ENCODE results near the gene TMEM37. TPM values are rescaled to one million over a fixed set of nuclear protein-coding genes. Genes with fewer than 3 reads are reported as not detected.

The TMEM37 gene
- total RNA-seq, 1 experiment from 2014 or later, result 9.6 TPM

DNA sequence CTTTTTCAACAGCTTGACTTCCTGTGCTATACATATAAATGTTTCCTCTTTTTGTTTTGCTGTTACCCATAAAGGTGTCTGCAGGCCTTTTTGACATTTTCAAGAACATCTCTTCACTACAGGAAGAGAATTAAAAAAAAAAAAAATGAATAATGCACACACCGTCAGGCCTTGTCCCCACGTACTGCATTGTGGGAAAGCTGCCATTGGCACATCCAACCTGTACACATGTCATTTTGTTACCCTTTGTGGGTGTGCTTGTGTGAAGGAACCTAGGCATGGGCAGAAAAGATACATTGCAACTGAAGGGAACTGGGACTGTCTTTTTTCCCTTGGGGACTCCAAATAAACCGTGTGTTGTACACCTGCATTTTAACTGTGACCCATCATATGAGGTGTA is 16.8 kb upstream of the TMEM37 start (continued):
- TF ChIP-seq, protein P1, sequence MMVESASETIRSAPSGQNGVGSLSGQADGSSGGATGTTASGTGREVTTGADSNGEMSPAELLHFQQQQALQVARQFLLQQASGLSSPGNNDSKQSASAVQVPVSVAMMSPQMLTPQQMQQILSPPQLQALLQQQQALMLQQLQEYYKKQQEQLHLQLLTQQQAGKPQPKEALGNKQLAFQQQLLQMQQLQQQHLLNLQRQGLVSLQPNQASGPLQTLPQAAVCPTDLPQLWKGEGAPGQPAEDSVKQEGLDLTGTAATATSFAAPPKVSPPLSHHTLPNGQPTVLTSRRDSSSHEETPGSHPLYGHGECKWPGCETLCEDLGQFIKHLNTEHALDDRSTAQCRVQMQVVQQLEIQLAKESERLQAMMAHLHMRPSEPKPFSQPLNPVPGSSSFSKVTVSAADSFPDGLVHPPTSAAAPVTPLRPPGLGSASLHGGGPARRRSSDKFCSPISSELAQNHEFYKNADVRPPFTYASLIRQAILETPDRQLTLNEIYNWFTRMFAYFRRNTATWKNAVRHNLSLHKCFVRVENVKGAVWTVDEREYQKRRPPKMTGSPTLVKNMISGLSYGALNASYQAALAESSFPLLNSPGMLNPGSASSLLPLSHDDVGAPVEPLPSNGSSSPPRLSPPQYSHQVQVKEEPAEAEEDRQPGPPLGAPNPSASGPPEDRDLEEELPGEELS (CRISPR knock-in tag; IDR thresholded peaks at IDR 0.05), result no peak
- TF ChIP-seq, protein P2, sequence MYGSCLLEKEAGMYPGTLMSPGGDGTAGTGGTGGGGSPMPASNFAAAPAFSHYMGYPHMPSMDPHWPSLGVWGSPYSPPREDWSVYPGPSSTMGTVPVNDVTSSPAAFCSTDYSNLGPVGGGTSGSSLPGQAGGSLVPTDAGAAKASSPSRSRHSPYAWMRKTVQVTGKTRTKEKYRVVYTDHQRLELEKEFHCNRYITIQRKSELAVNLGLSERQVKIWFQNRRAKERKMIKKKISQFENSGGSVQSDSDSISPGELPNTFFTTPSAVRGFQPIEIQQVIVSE (CRISPR knock-in tag; IDR thresholded peaks at IDR 0.05; ENCODE audit: borderline replicate concordance), result no peak

DNA sequence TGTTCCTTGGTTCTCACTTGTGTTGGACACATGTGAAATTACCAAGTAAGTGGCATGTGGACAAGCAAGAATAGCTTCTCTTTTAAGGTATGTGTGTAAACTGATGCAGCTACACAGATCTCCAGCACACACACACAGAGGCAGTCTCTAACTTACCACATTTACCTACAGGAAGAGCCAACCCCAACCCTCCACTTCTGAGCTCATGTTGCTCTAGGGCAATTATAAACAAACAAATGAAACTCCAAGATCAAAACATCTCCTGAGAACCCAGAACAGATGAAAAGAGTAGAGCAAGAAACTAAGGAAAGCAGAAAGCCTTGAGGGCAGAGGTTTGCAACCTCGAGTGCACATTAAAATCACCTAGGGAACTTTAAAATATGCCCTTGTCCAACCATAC is 16.0 kb upstream of the TMEM37 start:
- no peak for ATAC-seq
- no peak for DNase-seq (ENCODE audit: low spot score)
- peaks cover 6% of the 10 kb centered on the region for H3K36me3 Mint-ChIP-seq
- H3K4me3 Mint-ChIP-seq, result no peak overlapping the region
- peaks cover 3% of the 10 kb centered on the region for H3K27me3 Mint-ChIP-seq (ENCODE audit: low read depth)
- CTCF ChIA-PET, result interaction anchor here (2.1 kb wide), 1 partner anchor 61 kb away, joined by 10 read pairs; no protein-coding TSS in a partner anchor
- H3K4me1 Mint-ChIP-seq, result peaks cover 7% of the 10 kb centered on the region
- POLR2A ChIA-PET, result no interaction called here
- H3K9me3 Mint-ChIP-seq, result peaks cover 31% of the 10 kb centered on the region
- H3K27ac Mint-ChIP-seq, result no peak overlapping the region
- TF ChIP-seq CREM (CRISPR knock-in tag; IDR thresholded peaks at IDR 0.05) (no peak), HMGA2 (CRISPR knock-in tag; IDR thresholded peaks at IDR 0.05) (no peak), NR1H2 (CRISPR knock-in tag; IDR thresholded peaks at IDR 0.05) (no peak), ZNF671 (CRISPR knock-in tag; IDR thresholded peaks at IDR 0.05) (no peak), JAZF1 (CRISPR knock-in tag; IDR thresholded peaks at IDR 0.05) (no peak), EMX1 (CRISPR knock-in tag; IDR thresholded peaks at IDR 0.05) (no peak), KAT7 (CRISPR knock-in tag; IDR thresholded peaks at IDR 0.05; ENCODE audit: borderline replicate concordance) (no peak), GTF2I (CRISPR knock-in tag; conservative IDR thresholded peaks at IDR 0.05) (no peak), ELF4 (CRISPR knock-in tag; IDR thresholded peaks at IDR 0.05; ENCODE audit: low read depth) (no peak), ZNF317 (CRISPR knock-in tag; IDR thresholded peaks at IDR 0.05; ENCODE audit: borderline replicate concordance, low read depth) (no peak), ATF1 (CRISPR knock-in tag; IDR thresholded peaks at IDR 0.05) (no peak)
- TF ChIP-seq, protein P3, sequence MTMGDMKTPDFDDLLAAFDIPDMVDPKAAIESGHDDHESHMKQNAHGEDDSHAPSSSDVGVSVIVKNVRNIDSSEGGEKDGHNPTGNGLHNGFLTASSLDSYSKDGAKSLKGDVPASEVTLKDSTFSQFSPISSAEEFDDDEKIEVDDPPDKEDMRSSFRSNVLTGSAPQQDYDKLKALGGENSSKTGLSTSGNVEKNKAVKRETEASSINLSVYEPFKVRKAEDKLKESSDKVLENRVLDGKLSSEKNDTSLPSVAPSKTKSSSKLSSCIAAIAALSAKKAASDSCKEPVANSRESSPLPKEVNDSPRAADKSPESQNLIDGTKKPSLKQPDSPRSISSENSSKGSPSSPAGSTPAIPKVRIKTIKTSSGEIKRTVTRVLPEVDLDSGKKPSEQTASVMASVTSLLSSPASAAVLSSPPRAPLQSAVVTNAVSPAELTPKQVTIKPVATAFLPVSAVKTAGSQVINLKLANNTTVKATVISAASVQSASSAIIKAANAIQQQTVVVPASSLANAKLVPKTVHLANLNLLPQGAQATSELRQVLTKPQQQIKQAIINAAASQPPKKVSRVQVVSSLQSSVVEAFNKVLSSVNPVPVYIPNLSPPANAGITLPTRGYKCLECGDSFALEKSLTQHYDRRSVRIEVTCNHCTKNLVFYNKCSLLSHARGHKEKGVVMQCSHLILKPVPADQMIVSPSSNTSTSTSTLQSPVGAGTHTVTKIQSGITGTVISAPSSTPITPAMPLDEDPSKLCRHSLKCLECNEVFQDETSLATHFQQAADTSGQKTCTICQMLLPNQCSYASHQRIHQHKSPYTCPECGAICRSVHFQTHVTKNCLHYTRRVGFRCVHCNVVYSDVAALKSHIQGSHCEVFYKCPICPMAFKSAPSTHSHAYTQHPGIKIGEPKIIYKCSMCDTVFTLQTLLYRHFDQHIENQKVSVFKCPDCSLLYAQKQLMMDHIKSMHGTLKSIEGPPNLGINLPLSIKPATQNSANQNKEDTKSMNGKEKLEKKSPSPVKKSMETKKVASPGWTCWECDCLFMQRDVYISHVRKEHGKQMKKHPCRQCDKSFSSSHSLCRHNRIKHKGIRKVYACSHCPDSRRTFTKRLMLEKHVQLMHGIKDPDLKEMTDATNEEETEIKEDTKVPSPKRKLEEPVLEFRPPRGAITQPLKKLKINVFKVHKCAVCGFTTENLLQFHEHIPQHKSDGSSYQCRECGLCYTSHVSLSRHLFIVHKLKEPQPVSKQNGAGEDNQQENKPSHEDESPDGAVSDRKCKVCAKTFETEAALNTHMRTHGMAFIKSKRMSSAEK (CRISPR knock-in tag; IDR thresholded peaks at IDR 0.05; ENCODE audit: borderline replicate concordance), result no peak
- TF ChIP-seq, protein P4, sequence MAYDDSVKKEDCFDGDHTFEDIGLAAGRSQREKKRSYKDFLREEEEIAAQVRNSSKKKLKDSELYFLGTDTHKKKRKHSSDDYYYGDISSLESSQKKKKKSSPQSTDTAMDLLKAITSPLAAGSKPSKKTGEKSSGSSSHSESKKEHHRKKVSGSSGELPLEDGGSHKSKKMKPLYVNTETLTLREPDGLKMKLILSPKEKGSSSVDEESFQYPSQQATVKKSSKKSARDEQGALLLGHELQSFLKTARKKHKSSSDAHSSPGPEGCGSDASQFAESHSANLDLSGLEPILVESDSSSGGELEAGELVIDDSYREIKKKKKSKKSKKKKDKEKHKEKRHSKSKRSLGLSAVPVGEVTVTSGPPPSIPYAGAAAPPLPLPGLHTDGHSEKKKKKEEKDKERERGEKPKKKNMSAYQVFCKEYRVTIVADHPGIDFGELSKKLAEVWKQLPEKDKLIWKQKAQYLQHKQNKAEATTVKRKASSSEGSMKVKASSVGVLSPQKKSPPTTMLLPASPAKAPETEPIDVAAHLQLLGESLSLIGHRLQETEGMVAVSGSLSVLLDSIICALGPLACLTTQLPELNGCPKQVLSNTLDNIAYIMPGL (CRISPR knock-in tag; IDR thresholded peaks at IDR 0.05), result no peak
- TF ChIP-seq, protein P5, sequence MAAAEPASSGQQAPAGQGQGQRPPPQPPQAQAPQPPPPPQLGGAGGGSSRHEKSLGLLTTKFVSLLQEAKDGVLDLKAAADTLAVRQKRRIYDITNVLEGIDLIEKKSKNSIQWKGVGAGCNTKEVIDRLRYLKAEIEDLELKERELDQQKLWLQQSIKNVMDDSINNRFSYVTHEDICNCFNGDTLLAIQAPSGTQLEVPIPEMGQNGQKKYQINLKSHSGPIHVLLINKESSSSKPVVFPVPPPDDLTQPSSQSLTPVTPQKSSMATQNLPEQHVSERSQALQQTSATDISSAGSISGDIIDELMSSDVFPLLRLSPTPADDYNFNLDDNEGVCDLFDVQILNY (CRISPR knock-in tag; IDR thresholded peaks at IDR 0.05), result no peak
- TF ChIP-seq, protein P6, sequence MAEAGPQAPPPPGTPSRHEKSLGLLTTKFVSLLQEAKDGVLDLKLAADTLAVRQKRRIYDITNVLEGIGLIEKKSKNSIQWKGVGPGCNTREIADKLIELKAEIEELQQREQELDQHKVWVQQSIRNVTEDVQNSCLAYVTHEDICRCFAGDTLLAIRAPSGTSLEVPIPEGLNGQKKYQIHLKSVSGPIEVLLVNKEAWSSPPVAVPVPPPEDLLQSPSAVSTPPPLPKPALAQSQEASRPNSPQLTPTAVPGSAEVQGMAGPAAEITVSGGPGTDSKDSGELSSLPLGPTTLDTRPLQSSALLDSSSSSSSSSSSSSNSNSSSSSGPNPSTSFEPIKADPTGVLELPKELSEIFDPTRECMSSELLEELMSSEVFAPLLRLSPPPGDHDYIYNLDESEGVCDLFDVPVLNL (CRISPR knock-in tag; IDR thresholded peaks at IDR 0.05; ENCODE audit: borderline replicate concordance, low read depth), result no peak
- TF ChIP-seq, protein P7, sequence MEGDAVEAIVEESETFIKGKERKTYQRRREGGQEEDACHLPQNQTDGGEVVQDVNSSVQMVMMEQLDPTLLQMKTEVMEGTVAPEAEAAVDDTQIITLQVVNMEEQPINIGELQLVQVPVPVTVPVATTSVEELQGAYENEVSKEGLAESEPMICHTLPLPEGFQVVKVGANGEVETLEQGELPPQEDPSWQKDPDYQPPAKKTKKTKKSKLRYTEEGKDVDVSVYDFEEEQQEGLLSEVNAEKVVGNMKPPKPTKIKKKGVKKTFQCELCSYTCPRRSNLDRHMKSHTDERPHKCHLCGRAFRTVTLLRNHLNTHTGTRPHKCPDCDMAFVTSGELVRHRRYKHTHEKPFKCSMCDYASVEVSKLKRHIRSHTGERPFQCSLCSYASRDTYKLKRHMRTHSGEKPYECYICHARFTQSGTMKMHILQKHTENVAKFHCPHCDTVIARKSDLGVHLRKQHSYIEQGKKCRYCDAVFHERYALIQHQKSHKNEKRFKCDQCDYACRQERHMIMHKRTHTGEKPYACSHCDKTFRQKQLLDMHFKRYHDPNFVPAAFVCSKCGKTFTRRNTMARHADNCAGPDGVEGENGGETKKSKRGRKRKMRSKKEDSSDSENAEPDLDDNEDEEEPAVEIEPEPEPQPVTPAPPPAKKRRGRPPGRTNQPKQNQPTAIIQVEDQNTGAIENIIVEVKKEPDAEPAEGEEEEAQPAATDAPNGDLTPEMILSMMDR (IDR thresholded peaks at IDR 0.05), result no peak
- TF ChIP-seq, protein P8, sequence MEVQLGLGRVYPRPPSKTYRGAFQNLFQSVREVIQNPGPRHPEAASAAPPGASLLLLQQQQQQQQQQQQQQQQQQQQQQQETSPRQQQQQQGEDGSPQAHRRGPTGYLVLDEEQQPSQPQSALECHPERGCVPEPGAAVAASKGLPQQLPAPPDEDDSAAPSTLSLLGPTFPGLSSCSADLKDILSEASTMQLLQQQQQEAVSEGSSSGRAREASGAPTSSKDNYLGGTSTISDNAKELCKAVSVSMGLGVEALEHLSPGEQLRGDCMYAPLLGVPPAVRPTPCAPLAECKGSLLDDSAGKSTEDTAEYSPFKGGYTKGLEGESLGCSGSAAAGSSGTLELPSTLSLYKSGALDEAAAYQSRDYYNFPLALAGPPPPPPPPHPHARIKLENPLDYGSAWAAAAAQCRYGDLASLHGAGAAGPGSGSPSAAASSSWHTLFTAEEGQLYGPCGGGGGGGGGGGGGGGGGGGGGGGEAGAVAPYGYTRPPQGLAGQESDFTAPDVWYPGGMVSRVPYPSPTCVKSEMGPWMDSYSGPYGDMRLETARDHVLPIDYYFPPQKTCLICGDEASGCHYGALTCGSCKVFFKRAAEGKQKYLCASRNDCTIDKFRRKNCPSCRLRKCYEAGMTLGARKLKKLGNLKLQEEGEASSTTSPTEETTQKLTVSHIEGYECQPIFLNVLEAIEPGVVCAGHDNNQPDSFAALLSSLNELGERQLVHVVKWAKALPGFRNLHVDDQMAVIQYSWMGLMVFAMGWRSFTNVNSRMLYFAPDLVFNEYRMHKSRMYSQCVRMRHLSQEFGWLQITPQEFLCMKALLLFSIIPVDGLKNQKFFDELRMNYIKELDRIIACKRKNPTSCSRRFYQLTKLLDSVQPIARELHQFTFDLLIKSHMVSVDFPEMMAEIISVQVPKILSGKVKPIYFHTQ (CRISPR knock-in tag; IDR thresholded peaks at IDR 0.05), result no peak
- TF ChIP-seq, protein P9, sequence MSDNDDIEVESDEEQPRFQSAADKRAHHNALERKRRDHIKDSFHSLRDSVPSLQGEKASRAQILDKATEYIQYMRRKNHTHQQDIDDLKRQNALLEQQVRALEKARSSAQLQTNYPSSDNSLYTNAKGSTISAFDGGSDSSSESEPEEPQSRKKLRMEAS (CRISPR knock-in tag; IDR thresholded peaks at IDR 0.05), result no peak

Measured in WTC11 (cell line).